Measurements from ENCODE around the gene DNM1L.
"Not testable (repeated sequence)": the region's sequence is repeated elsewhere in the genome, so short reads cannot be mapped to it uniquely, and the experiment has no call there.

DNM1L gene

DNA sequence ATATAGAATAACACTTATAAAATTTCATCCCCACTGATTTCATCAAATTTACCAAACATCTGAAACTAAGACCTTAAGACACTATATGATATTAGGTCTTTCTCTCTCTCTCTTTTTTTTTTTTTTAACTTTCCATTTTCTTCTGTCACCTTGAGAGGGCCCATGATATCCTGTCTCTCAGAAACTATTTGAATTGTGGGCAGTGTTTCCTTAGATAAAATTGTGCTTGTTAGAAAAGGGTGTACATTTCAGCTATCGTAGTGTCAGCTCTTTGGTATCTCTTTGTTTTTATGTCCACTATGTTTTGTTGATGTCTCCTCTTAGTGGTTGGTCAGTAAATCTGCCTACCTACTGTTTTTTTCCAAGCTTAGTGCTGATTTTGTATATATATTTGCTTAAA is 23.8 kb downstream of the DNM1L start:
- Histone ChIP-seq H3K4me3 (ENCODE audit: low read length) (no peak overlapping the region), H3K9me3 (ENCODE audit: low read length) (no peaks in the 10 kb centered on the region), H3K36me3 (ENCODE audit: insufficient read depth, low read length) (peaks cover 15% of the 10 kb centered on the region), H3K4me1 (ENCODE audit: insufficient read depth, low read length) (no peaks in the 10 kb centered on the region), H2AFZ (ENCODE audit: low read depth, low read length) (no peak overlapping the region), H3K27me3 (ENCODE audit: insufficient read depth, low read length) (no peaks in the 10 kb centered on the region)

- Histone ChIP-seq H3K9me3 (ENCODE audit: low read length) (no peaks in the 10 kb centered on the region), H3K4me3 (ENCODE audit: low read length) (no peak overlapping the region), H3K27me3 (ENCODE audit: insufficient read depth, low read length) (no peaks in the 10 kb centered on the region), H3K4me1 (ENCODE audit: insufficient read depth, low read length) (no peaks in the 10 kb centered on the region), H2AFZ (ENCODE audit: low read depth, low read length) (no peak overlapping the region), H3K36me3 (ENCODE audit: insufficient read depth, low read length) (peaks cover 28% of the 10 kb centered on the region)
Measured at GRCh38 chr12:32705783-32706182, 26.7 kb downstream of the DNM1L start.

GRCh38 chr12:32706335-32707024 is 27.4 kb downstream of the DNM1L start:
- no peak overlapping the region for H2AFZ ChIP-seq (ENCODE audit: low read depth, low read length)
- no peaks in the 10 kb centered on the region for H3K9me3 ChIP-seq (ENCODE audit: low read length)
- H3K4me1 ChIP-seq (ENCODE audit: insufficient read depth, low read length), result no peaks in the 10 kb centered on the region
- H3K27me3 ChIP-seq (ENCODE audit: insufficient read depth, low read length), result no peaks in the 10 kb centered on the region
- no peak overlapping the region for H3K4me3 ChIP-seq (ENCODE audit: low read length)
- peaks cover 35% of the 10 kb centered on the region for H3K36me3 ChIP-seq (ENCODE audit: insufficient read depth, low read length)

GRCh38 chr12:32708926-32709325 is 29.8 kb downstream of the DNM1L start:
- Histone ChIP-seq H3K36me3 (ENCODE audit: insufficient read depth, low read length) (peaks cover 50% of the 10 kb centered on the region), H3K4me3 (ENCODE audit: low read length) (no peak overlapping the region), H3K27me3 (ENCODE audit: insufficient read depth, low read length) (no peaks in the 10 kb centered on the region), H2AFZ (ENCODE audit: low read depth, low read length) (no peak overlapping the region), H3K9me3 (ENCODE audit: low read length) (no peaks in the 10 kb centered on the region), H3K4me1 (ENCODE audit: insufficient read depth, low read length) (no peaks in the 10 kb centered on the region)

GRCh38 chr12:32714772-32715171 is 35.7 kb downstream of the DNM1L start:
- no peaks in the 10 kb centered on the region for H3K4me1 ChIP-seq (ENCODE audit: insufficient read depth, low read length)
- no peak overlapping the region for H3K4me3 ChIP-seq (ENCODE audit: low read length)
- peaks cover 45% of the 10 kb centered on the region for H3K36me3 ChIP-seq (ENCODE audit: insufficient read depth, low read length)
- H3K9me3 ChIP-seq (ENCODE audit: low read length), result peaks cover 4% of the 10 kb centered on the region
- no peaks in the 10 kb centered on the region for H3K27me3 ChIP-seq (ENCODE audit: insufficient read depth, low read length)
- no peak overlapping the region for H2AFZ ChIP-seq (ENCODE audit: low read depth, low read length)

GRCh38 chr12:32718926-32719325 is 39.8 kb downstream of the DNM1L start:
- H3K4me1 ChIP-seq (ENCODE audit: insufficient read depth, low read length), result no peaks in the 10 kb centered on the region
- H3K27me3 ChIP-seq (ENCODE audit: insufficient read depth, low read length), result no peaks in the 10 kb centered on the region
- H3K9me3 ChIP-seq (ENCODE audit: low read length), result peaks cover 4% of the 10 kb centered on the region
- H2AFZ ChIP-seq (ENCODE audit: low read depth, low read length), result no peak overlapping the region
- H3K36me3 ChIP-seq (ENCODE audit: insufficient read depth, low read length), result peaks cover 45% of the 10 kb centered on the region
- no peak overlapping the region for H3K4me3 ChIP-seq (ENCODE audit: low read length)

GRCh38 chr12:32725308-32725707 is 46.2 kb downstream of the DNM1L start:
- not testable (repeated sequence) for H3K4me3 ChIP-seq (ENCODE audit: low read length); H3K9me3 ChIP-seq (ENCODE audit: low read length); H3K4me1 ChIP-seq (ENCODE audit: insufficient read depth, low read length); H2AFZ ChIP-seq (ENCODE audit: low read depth, low read length); H3K27me3 ChIP-seq (ENCODE audit: insufficient read depth, low read length)
- H3K36me3 ChIP-seq (ENCODE audit: insufficient read depth, low read length), result peaks cover 59% of the 10 kb centered on the region

DNA sequence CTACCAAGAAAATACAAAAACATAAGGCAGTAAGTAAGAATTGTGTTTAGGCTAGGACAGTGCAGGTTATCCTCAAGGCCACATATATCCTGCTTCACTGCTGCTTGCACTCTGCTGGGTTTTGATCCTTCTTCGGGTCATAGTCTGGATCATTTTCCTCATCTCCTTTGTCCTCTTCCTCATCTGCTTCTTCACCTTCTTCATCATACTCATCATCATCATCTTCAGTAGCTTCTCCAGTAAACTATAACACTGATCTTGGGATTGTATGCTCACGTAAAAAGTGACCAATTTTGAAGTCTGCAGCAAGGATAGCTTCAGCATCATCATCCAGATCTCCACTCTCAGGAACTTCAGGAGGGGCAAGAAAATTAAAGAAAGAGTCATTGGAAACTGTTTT is 47.2 kb downstream of the DNM1L start:
- no peaks in the 10 kb centered on the region for H3K27me3 ChIP-seq (ENCODE audit: insufficient read depth, low read length)
- no peak overlapping the region for H3K4me3 ChIP-seq (ENCODE audit: low read length)
- H2AFZ ChIP-seq (ENCODE audit: low read depth, low read length), result no peak overlapping the region
- peaks cover 54% of the 10 kb centered on the region for H3K36me3 ChIP-seq (ENCODE audit: insufficient read depth, low read length)
- no peaks in the 10 kb centered on the region for H3K4me1 ChIP-seq (ENCODE audit: insufficient read depth, low read length)
- no peaks in the 10 kb centered on the region for H3K9me3 ChIP-seq (ENCODE audit: low read length)

GRCh38 chr12:32727237-32727636 is 48.1 kb downstream of the DNM1L start:
- Histone ChIP-seq H3K9me3 (ENCODE audit: low read length) (no peaks in the 10 kb centered on the region), H3K27me3 (ENCODE audit: insufficient read depth, low read length) (no peaks in the 10 kb centered on the region), H3K4me3 (ENCODE audit: low read length) (no peak overlapping the region), H2AFZ (ENCODE audit: low read depth, low read length) (no peak overlapping the region), H3K4me1 (ENCODE audit: insufficient read depth, low read length) (no peaks in the 10 kb centered on the region), H3K36me3 (ENCODE audit: insufficient read depth, low read length) (peaks cover 56% of the 10 kb centered on the region)

DNA sequence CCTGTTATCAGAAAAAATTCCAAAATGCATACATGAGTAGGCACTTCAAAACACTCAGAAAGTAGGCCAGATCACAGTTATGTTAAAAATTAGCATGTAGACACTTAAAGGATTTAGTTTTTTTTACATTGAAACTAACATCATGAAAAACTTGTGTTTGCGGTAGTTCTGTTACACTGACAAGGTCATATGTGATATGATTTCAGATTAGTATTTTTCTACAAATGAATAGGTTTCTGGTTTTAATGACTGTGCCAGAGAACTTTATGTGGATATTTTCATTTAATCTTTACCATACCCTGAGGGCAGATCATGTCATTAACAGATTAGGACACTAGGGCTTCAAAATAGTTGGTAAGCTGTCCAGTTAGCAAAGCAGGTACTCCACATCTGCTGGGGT is 55.9 kb downstream of the DNM1L start:
- no peaks in the 10 kb centered on the region for H3K9me3 ChIP-seq (ENCODE audit: low read length)
- H3K36me3 ChIP-seq (ENCODE audit: insufficient read depth, low read length), result peaks cover 68% of the 10 kb centered on the region
- H3K4me3 ChIP-seq (ENCODE audit: low read length), result no peak overlapping the region
- no peaks in the 10 kb centered on the region for H3K4me1 ChIP-seq (ENCODE audit: insufficient read depth, low read length)
- H2AFZ ChIP-seq (ENCODE audit: low read depth, low read length), result no peak overlapping the region
- H3K27me3 ChIP-seq (ENCODE audit: insufficient read depth, low read length), result no peaks in the 10 kb centered on the region

GRCh38 chr12:32736445-32736844 is 57.3 kb downstream of the DNM1L start:
- Histone ChIP-seq H3K9me3 (ENCODE audit: low read length) (no peaks in the 10 kb centered on the region), H2AFZ (ENCODE audit: low read depth, low read length) (no peak overlapping the region), H3K4me1 (ENCODE audit: insufficient read depth, low read length) (no peaks in the 10 kb centered on the region), H3K27me3 (ENCODE audit: insufficient read depth, low read length) (no peaks in the 10 kb centered on the region), H3K4me3 (ENCODE audit: low read length) (no peak overlapping the region), H3K36me3 (ENCODE audit: insufficient read depth, low read length) (peaks cover 77% of the 10 kb centered on the region)

DNA sequence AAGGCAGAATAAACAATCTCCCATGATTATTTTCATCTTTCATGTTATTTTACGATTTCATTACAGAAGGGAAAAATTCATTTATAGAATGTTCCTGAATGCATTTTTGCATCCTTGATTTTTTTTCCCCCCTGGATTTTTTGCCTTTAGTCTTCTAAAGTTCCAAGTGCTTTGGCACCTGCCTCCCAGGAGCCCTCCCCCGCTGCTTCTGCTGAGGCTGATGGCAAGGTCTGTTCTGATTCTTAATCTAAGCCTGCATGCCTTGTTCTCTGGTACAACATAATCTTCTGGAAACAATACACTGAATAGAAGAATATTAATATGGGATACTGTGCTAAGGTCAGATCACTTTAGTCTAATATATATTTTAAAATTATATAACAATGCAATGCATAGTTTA is 58.6 kb downstream of the DNM1L start:
- Histone ChIP-seq H3K4me3 (ENCODE audit: low read length) (no peak overlapping the region), H2AFZ (ENCODE audit: low read depth, low read length) (no peak overlapping the region), H3K4me1 (ENCODE audit: insufficient read depth, low read length) (no peaks in the 10 kb centered on the region), H3K27me3 (ENCODE audit: insufficient read depth, low read length) (no peaks in the 10 kb centered on the region), H3K36me3 (ENCODE audit: insufficient read depth, low read length) (peaks cover 78% of the 10 kb centered on the region), H3K9me3 (ENCODE audit: low read length) (no peaks in the 10 kb centered on the region)

DNA sequence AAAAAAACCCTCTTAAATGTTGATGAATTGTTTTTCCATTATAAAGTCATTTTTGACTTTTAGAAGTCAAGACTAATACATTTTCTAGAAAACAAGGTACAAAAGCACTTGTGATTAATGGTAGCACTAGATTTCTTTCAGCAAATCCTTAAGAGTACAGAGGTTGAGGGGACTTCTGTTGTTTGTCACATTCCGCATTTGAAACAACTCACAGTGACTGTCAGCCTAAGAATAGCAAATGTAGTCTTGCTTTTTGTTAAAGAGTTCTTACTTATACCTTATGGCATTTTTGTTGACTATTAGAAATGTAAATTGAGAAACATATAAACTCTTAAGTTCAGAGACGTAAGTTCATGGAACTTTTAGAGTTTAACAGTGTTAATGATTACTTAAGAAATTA is 60.2 kb downstream of the DNM1L start:
- Histone ChIP-seq H3K4me1 (ENCODE audit: insufficient read depth, low read length) (no peaks in the 10 kb centered on the region), H3K27me3 (ENCODE audit: insufficient read depth, low read length) (no peaks in the 10 kb centered on the region), H3K4me3 (ENCODE audit: low read length) (no peak overlapping the region), H3K9me3 (ENCODE audit: low read length) (no peaks in the 10 kb centered on the region), H2AFZ (ENCODE audit: low read depth, low read length) (no peak overlapping the region), H3K36me3 (ENCODE audit: insufficient read depth, low read length) (peaks cover 83% of the 10 kb centered on the region)

- Histone ChIP-seq H2AFZ (ENCODE audit: low read depth, low read length) (no peak overlapping the region), H3K36me3 (ENCODE audit: insufficient read depth, low read length) (peaks cover 90% of the 10 kb centered on the region), H3K27me3 (ENCODE audit: insufficient read depth, low read length) (no peaks in the 10 kb centered on the region), H3K9me3 (ENCODE audit: low read length) (no peaks in the 10 kb centered on the region), H3K4me3 (ENCODE audit: low read length) (no peak overlapping the region), H3K4me1 (ENCODE audit: insufficient read depth, low read length) (no peaks in the 10 kb centered on the region)
Measured at GRCh38 chr12:32742133-32742532, 63.0 kb downstream of the DNM1L start.

Measured in neuron (in vitro differentiated cells).